Naive thymus-derived CD8-positive, alpha-beta T cell (primary cell): ENCODE data around the gene VASN. TPM values are rescaled to one million over a fixed set of nuclear protein-coding genes. Genes with fewer than 3 reads are reported as not detected.

Source experiments
- ATAC-seq, 2 donors: fragments of 150-1000 bp; cut with Tn5 transposase in 1 of 2; sonication (Bioruptor Pico), chemical (Tn5 transposase) in 1 of 2; 1 replicate in 1 of 2; 2 replicates in 1 of 2; pipeline ENCODE4 v1.10.0; 2021; ENCODE audit warnings: mild to moderate bottlenecking in 2 of 2, moderate library complexity in 2 of 2
- POLR2A ChIA-PET: fragments of 350-600 bp; sonication (Branson Sonifier 250); formaldehyde crosslinking; loops from one replicate; lab custom pipeline; 2021; ENCODE audit warnings: antibody characterized with exemption; lab: Charles Lee
- DNase-seq, 10 donors: peaks; one replicate each; pipeline versions ENCODE4 v3.0.0 to v3.0.0-alpha.2; 2020 to 2022
- H3K27ac Mint-ChIP-seq, 10 donors: one replicate each; pipeline ENCODE4 v1.8.0; 2020 to 2022; ENCODE audit warnings: mild to moderate bottlenecking in 10 of 10, mixed read lengths in 10 of 10, moderate library complexity in 4 of 10, inconsistent platforms in 1 of 10
- H3K27me3 Mint-ChIP-seq, 5 donors: one replicate each; pipeline ENCODE4 v1.8.0; 2021 to 2022; ENCODE audit warnings: mixed read lengths in 5 of 5
- H3K36me3 Mint-ChIP-seq, 3 donors: one replicate each; pipeline ENCODE4 v1.8.0; 2020 to 2022; ENCODE audit warnings: mixed read lengths in 3 of 3, mild to moderate bottlenecking in 2 of 3, inconsistent platforms in 1 of 3
- H3K4me1 Mint-ChIP-seq, 4 donors: one replicate each; pipeline ENCODE4 v1.8.0; 2021 to 2022; ENCODE audit warnings: mixed read lengths in 4 of 4
- H3K4me3 Mint-ChIP-seq, 10 donors: one replicate each; pipeline ENCODE4 v1.8.0; 2020 to 2022; ENCODE audit warnings: mild to moderate bottlenecking in 10 of 10, mixed read lengths in 10 of 10, moderate library complexity in 6 of 10, inconsistent platforms in 1 of 10
- H3K9me3 Mint-ChIP-seq, 9 donors: one replicate each; pipeline ENCODE4 v1.8.0; 2020 to 2022; ENCODE audit warnings: mixed read lengths in 9 of 9, mild to moderate bottlenecking in 3 of 9, inconsistent platforms in 1 of 9, moderate library complexity in 1 of 9
- polyA plus RNA-seq, 3 donors: library from polyadenylated mRNA; unstranded; fragments of 300-500 nt; fragmentation: Illumina TruSeq; gene quantifications; one replicate each; pipeline ENCODE4 v1.2.3, GENCODE V29; 2021
- total RNA-seq, 8 experiments: library from RNA in 2 of 8; stranded (reverse) in 2 of 8; gene quantifications; one replicate each; pipeline ENCODE4 v1.2.3 and lab custom pipeline; 2021 to 2026

VASN gene
- total and polyA plus RNA-seq, 5 experiments from 2014 or later: 0.12 to 0.34 (median 0.30) TPM; not detected in 2

GRCh38 chr16:4385789-4386450, 14.3 kb downstream of the VASN start:
- Mint-ChIP-seq H3K27me3 (no peaks in the 10 kb centered on the region), H3K4me3 (peak overlapping the region in 2 of 10 donors; percentile 14 to 24), H3K27ac (peak overlapping the region in 3 of 10 donors; percentile 18 to 53 (median 20)), H3K36me3 (peaks cover 0 to 44% (median 0%) of the 10 kb centered on the region in 3 donors), H3K9me3 (no peaks in the 10 kb centered on the region), H3K4me1 (peaks cover 0 to 7% (median 1%) of the 10 kb centered on the region in 4 donors)
- ATAC-seq: no peak
- POLR2A ChIA-PET: interaction anchor here (0.6 to 0.7 kb wide), 2 partner anchors 28 to 77 kb away, joined by 3 to 4 read pairs; no protein-coding TSS in a partner anchor
- no peak for DNase-seq

- peak overlapping the region in 1 of 10 donors; percentile 53 for H3K27ac Mint-ChIP-seq
- H3K27me3 Mint-ChIP-seq: no peaks in the 10 kb centered on the region
- peaks cover 0 to 46% (median 0%) of the 10 kb centered on the region in 3 donors for H3K36me3 Mint-ChIP-seq
- DNase-seq: no peak
- no peaks in the 10 kb centered on the region for H3K9me3 Mint-ChIP-seq
- peaks cover 0 to 10% (median 1%) of the 10 kb centered on the region in 4 donors for H3K4me1 Mint-ChIP-seq
- H3K4me3 Mint-ChIP-seq: no peak overlapping the region
- ATAC-seq: no peak
- POLR2A ChIA-PET: interaction anchor here (0.7 kb wide), 1 partner anchor 28 kb away, joined by 3 read pairs; no protein-coding TSS in a partner anchor
Measured at GRCh38 chr16:4386451-4386805, 14.8 kb downstream of the VASN start.

- H3K27me3 Mint-ChIP-seq: no peaks in the 10 kb centered on the region
- H3K4me3 Mint-ChIP-seq: peak overlapping the region in 1 of 10 donors; percentile 20
- H3K27ac Mint-ChIP-seq: peak overlapping the region in 3 of 10 donors; percentile 53 to 65 (median 56)
- H3K4me1 Mint-ChIP-seq: peaks cover 2 to 12% (median 3%) of the 10 kb centered on the region in 4 donors
- no peak for ATAC-seq
- no peak for DNase-seq
- H3K9me3 Mint-ChIP-seq: no peaks in the 10 kb centered on the region
- H3K36me3 Mint-ChIP-seq: peaks cover 0 to 48% (median 0%) of the 10 kb centered on the region in 3 donors
- POLR2A ChIA-PET: interaction anchor here (0.7 kb wide), 1 partner anchor 27 kb away, joined by 3 read pairs; no protein-coding TSS in a partner anchor
Measured at GRCh38 chr16:4386951-4387565, 15.4 kb downstream of the VASN start.

GRCh38 chr16:4387781-4388180, 16.1 kb downstream of the VASN start:
- DNase-seq (no peak), ATAC-seq (no peak)
- POLR2A ChIA-PET: no interaction called here
- no peak overlapping the region for H3K4me3 Mint-ChIP-seq
- no peak overlapping the region for H3K27ac Mint-ChIP-seq
- H3K36me3 Mint-ChIP-seq: peaks cover 0 to 50% (median 0%) of the 10 kb centered on the region in 3 donors
- no peaks in the 10 kb centered on the region for H3K9me3 Mint-ChIP-seq
- no peaks in the 10 kb centered on the region for H3K27me3 Mint-ChIP-seq
- peaks cover 4 to 16% (median 7%) of the 10 kb centered on the region in 4 donors for H3K4me1 Mint-ChIP-seq

- H3K27ac Mint-ChIP-seq: peak overlapping the region in 2 of 10 donors; percentile 18 to 75
- peaks cover 4 to 18% (median 9%) of the 10 kb centered on the region in 4 donors for H3K4me1 Mint-ChIP-seq
- ATAC-seq (no peak), DNase-seq (no peak)
- peaks cover 0 to 46% (median 0%) of the 10 kb centered on the region in 3 donors for H3K36me3 Mint-ChIP-seq
- H3K9me3 Mint-ChIP-seq: no peaks in the 10 kb centered on the region
- POLR2A ChIA-PET: interaction anchor here (1.1 kb wide), 1 partner anchor 115 kb away, joined by 3 read pairs; the partner anchor contains the start of gene TFAP4
- H3K27me3 Mint-ChIP-seq: no peaks in the 10 kb centered on the region
- H3K4me3 Mint-ChIP-seq: no peak overlapping the region
Measured at GRCh38 chr16:4388271-4389021, 16.8 kb downstream of the VASN start.

- ATAC-seq: no peak
- peaks cover 0 to 53% (median under 1%) of the 10 kb centered on the region in 3 donors for H3K36me3 Mint-ChIP-seq
- H3K4me3 Mint-ChIP-seq: no peak overlapping the region
- no peaks in the 10 kb centered on the region for H3K9me3 Mint-ChIP-seq
- H3K27me3 Mint-ChIP-seq: no peaks in the 10 kb centered on the region
- H3K4me1 Mint-ChIP-seq: peaks cover 4 to 16% (median 9%) of the 10 kb centered on the region in 4 donors
- DNase-seq: no peak
- H3K27ac Mint-ChIP-seq: peak overlapping the region in 2 of 10 donors; percentile 37 to 75
- POLR2A ChIA-PET: interaction anchor here (0.7 to 1.1 kb wide), 2 partner anchors 13 to 116 kb away, joined by 3 to 4 read pairs; partner anchors contain the start of gene TFAP4
Measured at GRCh38 chr16:4389051-4389955, 17.7 kb downstream of the VASN start.

- H3K27ac Mint-ChIP-seq: peak overlapping the region in 4 of 10 donors; percentile 40 to 67 (median 60)
- H3K27me3 Mint-ChIP-seq: no peaks in the 10 kb centered on the region
- DNase-seq: no peak
- POLR2A ChIA-PET: interaction anchor here (0.7 kb wide), 1 partner anchor 12 kb away, joined by 4 read pairs; no protein-coding TSS in a partner anchor
- H3K9me3 Mint-ChIP-seq: no peaks in the 10 kb centered on the region
- H3K4me3 Mint-ChIP-seq: peak overlapping the region in 2 of 10 donors; percentile 6 to 51
- H3K36me3 Mint-ChIP-seq: peaks cover 2 to 58% (median 4%) of the 10 kb centered on the region in 3 donors
- no peak for ATAC-seq
- H3K4me1 Mint-ChIP-seq: peaks cover 5 to 16% (median 12%) of the 10 kb centered on the region in 4 donors
Measured at GRCh38 chr16:4390266-4391260, 18.9 kb downstream of the VASN start.

- peak in 2 of 10 donors; percentile 30 to 43 for DNase-seq
- Mint-ChIP-seq H3K27ac (peak overlapping the region in 5 of 10 donors; percentile 17 to 66 (median 43)), H3K4me1 (peaks cover 5 to 19% (median 13%) of the 10 kb centered on the region in 4 donors), H3K36me3 (peaks cover 4 to 59% (median 5%) of the 10 kb centered on the region in 3 donors), H3K9me3 (no peaks in the 10 kb centered on the region), H3K4me3 (no peak overlapping the region), H3K27me3 (no peaks in the 10 kb centered on the region)
- POLR2A ChIA-PET: interaction anchor here (0.7 kb wide), 1 partner anchor 10 kb away, joined by 3 read pairs; no protein-coding TSS in a partner anchor
- ATAC-seq: peak; percentile 46 to 61
Measured at GRCh38 chr16:4391631-4392381, 20.2 kb downstream of the VASN start.

- Mint-ChIP-seq H3K27me3 (no peaks in the 10 kb centered on the region), H3K4me3 (peak overlapping the region in 1 of 10 donors; percentile 48), H3K27ac (peak overlapping the region in 2 of 10 donors; percentile 14 to 71), H3K9me3 (no peaks in the 10 kb centered on the region), H3K4me1 (peaks cover 5 to 19% (median 14%) of the 10 kb centered on the region in 4 donors), H3K36me3 (peaks cover 4 to 59% (median 5%) of the 10 kb centered on the region in 3 donors)
- ATAC-seq (peak; percentile 10 to 11), DNase-seq (no peak)
- POLR2A ChIA-PET: interaction anchor here (0.6 kb wide), 1 partner anchor 96 kb away, joined by 4 read pairs; no protein-coding TSS in a partner anchor
Measured at GRCh38 chr16:4392382-4393239, 21.0 kb downstream of the VASN start.
